CD14-positive monocyte (primary cell): ENCODE measurements around the gene KCNMA1. TPM values are rescaled to one million over a fixed set of nuclear protein-coding genes. Genes with fewer than 3 reads are reported as not detected.

Source experiments
- DNase-seq, 3 donors: peaks; one replicate each; pipeline ENCODE4 v3.0.0-alpha.2; 2011 to 2022
- H2AFZ ChIP-seq: 2 replicates; pipeline ENCODE4 v1.6.0; 2012; ENCODE audit warnings: mild to moderate bottlenecking, low read depth, low read length, inconsistent platforms; ENCODE audit not compliant: insufficient read depth, poor library complexity, severe bottlenecking
- H3K27ac ChIP-seq, 2 donors: 1 replicate in 1 of 2; 2 replicates in 1 of 2; pipeline ENCODE4 v1.5.1; 2012 to 2013; ENCODE audit warnings: low read length in 2 of 2, control low read depth in 1 of 2, inconsistent platforms in 1 of 2, low read depth in 1 of 2, mild to moderate bottlenecking in 1 of 2
- H3K27me3 ChIP-seq, 2 donors: one replicate each; pipeline versions ENCODE4 v1.6.0 to v1.6.1; 2011 to 2013; ENCODE audit warnings: low read length in 2 of 2; ENCODE audit not compliant: control insufficient read depth in 2 of 2, insufficient read depth in 2 of 2
- H3K36me3 ChIP-seq, 2 donors: replicated peaks in 1 of 2; 1 replicate in 1 of 2; 2 replicates in 1 of 2; pipeline versions ENCODE4 v1.5.1 to v1.6.1; 2012 to 2013; ENCODE audit warnings: low read length in 2 of 2, control low read depth in 1 of 2, inconsistent platforms in 1 of 2, mild to moderate bottlenecking in 1 of 2; ENCODE audit not compliant: insufficient read depth in 2 of 2, control insufficient read depth in 1 of 2
- H3K4me1 ChIP-seq, 2 donors: 1 replicate in 1 of 2; 2 replicates in 1 of 2; pipeline versions ENCODE4 v1.5.1 to v1.6.1; 2012 to 2013; ENCODE audit warnings: low read length in 2 of 2, control low read depth in 1 of 2, inconsistent platforms in 1 of 2, mild to moderate bottlenecking in 1 of 2, moderate library complexity in 1 of 2; ENCODE audit not compliant: insufficient read depth in 2 of 2, control insufficient read depth in 1 of 2
- H3K4me2 ChIP-seq: replicated peaks from 2 replicates; pipeline ENCODE3; 2012; ENCODE audit warnings: low read length, moderate library complexity, mild to moderate bottlenecking; ENCODE audit not compliant: poor library complexity, severe bottlenecking; ENCODE audit errors: extremely low read depth
- H3K4me3 ChIP-seq, 3 experiments: fragments of 200-600 bp in 1 of 3; sonication (generic) in 1 of 3; replicated peaks in 1 of 3; 1 replicate in 2 of 3; 2 replicates in 1 of 3; pipeline ENCODE4 v1.5.1; 2011 to 2013; ENCODE audit warnings: low read length in 3 of 3, mild to moderate bottlenecking in 3 of 3, control low read depth in 2 of 3, low read depth in 2 of 3, inconsistent platforms in 1 of 3, moderate library complexity in 1 of 3
- H3K79me2 ChIP-seq: 2 replicates; pipeline ENCODE4 v1.6.0; 2012; ENCODE audit warnings: mild to moderate bottlenecking, control low read depth, inconsistent platforms, low read length, moderate library complexity; ENCODE audit not compliant: insufficient read depth
- H3K9ac ChIP-seq: 2 replicates; pipeline ENCODE4 v1.6.0; 2017; ENCODE audit warnings: low read length, mild to moderate bottlenecking; ENCODE audit not compliant: insufficient read depth, poor library complexity, severe bottlenecking
- H3K9me3 ChIP-seq, 2 donors: replicated peaks in 1 of 2; 1 replicate in 1 of 2; 2 replicates in 1 of 2; pipeline versions ENCODE4 v1.5.1 to v1.6.1; 2012 to 2013; ENCODE audit warnings: low read length in 2 of 2, control low read depth in 1 of 2; ENCODE audit not compliant: control insufficient read depth in 1 of 2, insufficient read depth in 1 of 2
- H4K20me1 ChIP-seq: 2 replicates; pipeline ENCODE4 v1.6.0; 2012; ENCODE audit warnings: mild to moderate bottlenecking, low read length, control low read depth, moderate library complexity; ENCODE audit not compliant: insufficient read depth
- H3K27ac Mint-ChIP-seq, 7 donors: one replicate each; pipeline ENCODE4 v1.8.0; 2020; ENCODE audit warnings: mild to moderate bottlenecking in 7 of 7, mixed read lengths in 7 of 7, moderate library complexity in 6 of 7, inconsistent platforms in 2 of 7
- H3K27me3 Mint-ChIP-seq, 3 donors: one replicate each; pipeline ENCODE4 v1.8.0; 2021 to 2022; ENCODE audit warnings: low read depth in 3 of 3, mild to moderate bottlenecking in 3 of 3, mixed read lengths in 3 of 3, moderate library complexity in 3 of 3, inconsistent platforms in 1 of 3
- H3K36me3 Mint-ChIP-seq, 2 donors: one replicate each; pipeline ENCODE4 v1.8.0; 2020; ENCODE audit warnings: mixed read lengths in 2 of 2, inconsistent platforms in 1 of 2, mild to moderate bottlenecking in 1 of 2
- H3K4me1 Mint-ChIP-seq: one replicate; pipeline ENCODE4 v1.8.0; 2020; ENCODE audit warnings: mild to moderate bottlenecking, mixed read lengths
- H3K4me3 Mint-ChIP-seq, 2 donors: one replicate each; pipeline ENCODE4 v1.8.0; 2020; ENCODE audit warnings: mild to moderate bottlenecking in 2 of 2, mixed read lengths in 2 of 2, moderate library complexity in 1 of 2
- H3K9me3 Mint-ChIP-seq, 7 donors: one replicate each; pipeline ENCODE4 v1.8.0; 2020 to 2022; ENCODE audit warnings: mixed read lengths in 7 of 7, mild to moderate bottlenecking in 6 of 7, moderate library complexity in 6 of 7, inconsistent platforms in 2 of 7
- CTCF ChIP-seq: fragments of 200-600 bp; IDR thresholded peaks from one replicate; pipeline ENCODE4 v1.8.0; 2022; ENCODE audit warnings: antibody characterized with exemption, mild to moderate bottlenecking
- WGBS: methylation state at CpG from one replicate; pipeline ENCODE4 v1.1.5; 2013; ENCODE audit warnings: missing lambda C conversion rate; ENCODE audit not compliant: insufficient coverage; 5-methylcytosine and 5-hydroxymethylcytosine counted together
- intact Hi-C, 2 donors: fragments of 100-400 bp; cut with micrococcal nuclease; formaldehyde crosslinking; loops; one replicate each; pipeline versions ENCODE4 v1.15.0 to v1.15.1; 2023
- polyA plus RNA-seq, 3 donors: library from polyadenylated mRNA; depleted of rRNA in 1 of 3; unstranded in 2 of 3; stranded (reverse) in 1 of 3; fragments of 300-500 nt in 2 of 3; fragments of >200 nt in 1 of 3; fragmentation: Illumina TruSeq in 2 of 3; gene quantifications; 1 replicate in 2 of 3; 2 replicates in 1 of 3; pipeline ENCODE4 v1.2.3, GENCODE V29; 2012 to 2021

Gene KCNMA1
- polyA plus RNA-seq, 3 donors: 0.11 to 1.0 TPM; not detected in 1

GRCh38 chr10:77548157-77548556 is 89.5 kb downstream of the KCNMA1 start:
- H3K27ac ChIP-seq: no peak overlapping the region
- peaks cover 6 to 29% of the 10 kb centered on the region in 2 donors for H3K4me1 ChIP-seq
- Mint-ChIP-seq H3K27me3 (peaks cover 6 to 10% (median 9%) of the 10 kb centered on the region in 3 donors), H3K36me3 (peaks cover 0 to 4% of the 10 kb centered on the region in 2 donors), H3K4me3 (no peak overlapping the region), H3K9me3 (peaks cover 0 to 4% (median 0%) of the 10 kb centered on the region in 7 donors), H3K27ac (no peak overlapping the region), H3K4me1 (peaks cover 29% of the 10 kb centered on the region)
- H3K9ac ChIP-seq: no peak overlapping the region
- H3K9me3 ChIP-seq: no peaks in the 10 kb centered on the region
- H2AFZ ChIP-seq: no peak overlapping the region
- no peak for TF ChIP-seq CTCF
- H3K4me3 ChIP-seq: no peak overlapping the region
- WGBS: 79% methylated on average over 3 of the region's 3 CpGs
- no peaks in the 10 kb centered on the region for H4K20me1 ChIP-seq
- H3K36me3 ChIP-seq: no peaks in the 10 kb centered on the region
- no peak for DNase-seq
- no peaks in the 10 kb centered on the region for H3K27me3 ChIP-seq
- H3K79me2 ChIP-seq: no peaks in the 10 kb centered on the region
- intact Hi-C loops: no loop called here
- no peak overlapping the region for H3K4me2 ChIP-seq

- Mint-ChIP-seq H3K4me1 (peaks cover 32% of the 10 kb centered on the region), H3K27ac (no peak overlapping the region), H3K27me3 (peaks cover 6 to 12% (median 9%) of the 10 kb centered on the region in 3 donors), H3K36me3 (peaks cover 0 to 4% of the 10 kb centered on the region in 2 donors), H3K4me3 (no peak overlapping the region), H3K9me3 (peaks cover 0 to 6% (median 0%) of the 10 kb centered on the region in 7 donors)
- intact Hi-C loops: no loop called here
- H3K9ac ChIP-seq: no peak overlapping the region
- TF ChIP-seq CTCF: no peak
- H3K79me2 ChIP-seq: no peaks in the 10 kb centered on the region
- no peak overlapping the region for H3K27ac ChIP-seq
- DNase-seq: no peak
- no peaks in the 10 kb centered on the region for H3K36me3 ChIP-seq
- H3K4me1 ChIP-seq: peaks cover 6 to 28% of the 10 kb centered on the region in 2 donors
- no peaks in the 10 kb centered on the region for H4K20me1 ChIP-seq
- H3K27me3 ChIP-seq: no peaks in the 10 kb centered on the region
- no peak overlapping the region for H3K4me2 ChIP-seq
- no peak overlapping the region for H3K4me3 ChIP-seq
- H2AFZ ChIP-seq: no peak overlapping the region
- H3K9me3 ChIP-seq: no peaks in the 10 kb centered on the region
- WGBS: 60% methylated on average over 1 of the region's 5 CpGs
Observed at GRCh38 chr10:77547307-77548050, 90.1 kb downstream of the KCNMA1 start.
